HL-60 (cell line): ENCODE measurements around the gene CRISP1.

Experiments used
- DNase-seq, 2 experiments: peaks; one replicate each; pipeline ENCODE4 v3.0.0-alpha.2; 2010 to 2020; ENCODE audit warnings: low read depth in 1 of 2, low spot score in 1 of 2
- H3K27ac ChIP-seq: fragments of 250-450 bp; sonication (Bioruptor Pico); replicated peaks from 2 replicates; pipeline ENCODE4 v1.5.1; 2020; ENCODE audit warnings: mild to moderate bottlenecking, moderate library complexity
- H3K27me3 ChIP-seq: fragments of 250-450 bp; sonication (Bioruptor Pico); 2 replicates; pipeline ENCODE4 v1.5.1; 2021; ENCODE audit warnings: mild to moderate bottlenecking, moderate library complexity; ENCODE audit not compliant: insufficient read depth, poor library complexity, severe bottlenecking
- H3K4me3 ChIP-seq: replicated peaks from 2 replicates; pipeline ENCODE4 v1.5.1; 2011; ENCODE audit warnings: mild to moderate bottlenecking, control low read depth, low read length; ENCODE audit not compliant: insufficient read depth
- CTCF ChIP-seq: IDR thresholded peaks from one replicate; pipeline ENCODE4 v1.5.1; 2011; ENCODE audit warnings: low read length, control low read depth, inconsistent platforms; ENCODE audit not compliant: insufficient read depth
- GABPA ChIP-seq: IDR thresholded peaks from 2 replicates; pipeline ENCODE4 v1.6.1; 2012; ENCODE audit warnings: low read depth
- POLR2AphosphoS5 ChIP-seq: IDR thresholded peaks from 2 replicates; pipeline ENCODE4 v1.6.1; 2012; ENCODE audit warnings: low read depth
- REST ChIP-seq: IDR thresholded peaks from 2 replicates; pipeline ENCODE4 v1.6.1; 2012; ENCODE audit warnings: low read depth; ENCODE audit not compliant: insufficient replicate concordance
- SPI1 ChIP-seq: IDR thresholded peaks from 2 replicates; pipeline ENCODE4 v1.6.1; 2012; ENCODE audit warnings: low read depth, mild to moderate bottlenecking, borderline replicate concordance

The CRISP1 gene

GRCh38 chr6:49888742-49889431 is 22.6 kb upstream of the CRISP1 start:
- Histone ChIP-seq H3K27ac (no peak overlapping the region), H3K4me3 (no peak overlapping the region), H3K27me3 (no peaks in the 10 kb centered on the region)
- TF ChIP-seq SPI1 = no peak
- no peak for TF ChIP-seq CTCF
- TF ChIP-seq POLR2AphosphoS5 = no peak
- no peak for TF ChIP-seq GABPA
- TF ChIP-seq REST = no peak
- no peak for DNase-seq

- no peaks in the 10 kb centered on the region for H3K27me3 ChIP-seq
- no peak overlapping the region for H3K4me3 ChIP-seq
- H3K27ac ChIP-seq = no peak overlapping the region
- no peak for DNase-seq
- TF ChIP-seq CTCF (no peak), POLR2AphosphoS5 (no peak), REST (no peak), SPI1 (no peak), GABPA (no peak)
These were observed 2.7 kb upstream of the CRISP1 start for GRCh38 chr6:49868951-49869529.

GRCh38 chr6:49856282-49856681 is 10.1 kb downstream of the CRISP1 start:
- TF ChIP-seq GABPA (no peak), REST (no peak), CTCF (no peak), SPI1 (no peak), POLR2AphosphoS5 (no peak)
- no peaks in the 10 kb centered on the region for H3K27me3 ChIP-seq
- H3K27ac ChIP-seq = no peak overlapping the region
- no peak overlapping the region for H3K4me3 ChIP-seq
- DNase-seq = no peak
